AG09309 (cell line): Measurements from ENCODE around the gene ATP9B.

Source experiments
- DNase-seq: peaks from one replicate; pipeline ENCODE4 v3.0.0-alpha.2; 2010; ENCODE audit warnings: low read depth
- H3K4me3 ChIP-seq: 2 replicates; pipeline ENCODE4 v1.5.1; 2011; ENCODE audit warnings: mild to moderate bottlenecking, low read depth, low read length, moderate library complexity; ENCODE audit not compliant: control insufficient read depth
- TF ChIP-seq, protein P1 (sequence below): IDR thresholded peaks from 2 replicates; pipeline ENCODE4 v1.5.1; 2011; ENCODE audit warnings: mild to moderate bottlenecking, low read depth, low read length, inconsistent platforms; ENCODE audit not compliant: insufficient read depth, control insufficient read depth; ENCODE audit errors: missing control alignments

ATP9B gene

DNA sequence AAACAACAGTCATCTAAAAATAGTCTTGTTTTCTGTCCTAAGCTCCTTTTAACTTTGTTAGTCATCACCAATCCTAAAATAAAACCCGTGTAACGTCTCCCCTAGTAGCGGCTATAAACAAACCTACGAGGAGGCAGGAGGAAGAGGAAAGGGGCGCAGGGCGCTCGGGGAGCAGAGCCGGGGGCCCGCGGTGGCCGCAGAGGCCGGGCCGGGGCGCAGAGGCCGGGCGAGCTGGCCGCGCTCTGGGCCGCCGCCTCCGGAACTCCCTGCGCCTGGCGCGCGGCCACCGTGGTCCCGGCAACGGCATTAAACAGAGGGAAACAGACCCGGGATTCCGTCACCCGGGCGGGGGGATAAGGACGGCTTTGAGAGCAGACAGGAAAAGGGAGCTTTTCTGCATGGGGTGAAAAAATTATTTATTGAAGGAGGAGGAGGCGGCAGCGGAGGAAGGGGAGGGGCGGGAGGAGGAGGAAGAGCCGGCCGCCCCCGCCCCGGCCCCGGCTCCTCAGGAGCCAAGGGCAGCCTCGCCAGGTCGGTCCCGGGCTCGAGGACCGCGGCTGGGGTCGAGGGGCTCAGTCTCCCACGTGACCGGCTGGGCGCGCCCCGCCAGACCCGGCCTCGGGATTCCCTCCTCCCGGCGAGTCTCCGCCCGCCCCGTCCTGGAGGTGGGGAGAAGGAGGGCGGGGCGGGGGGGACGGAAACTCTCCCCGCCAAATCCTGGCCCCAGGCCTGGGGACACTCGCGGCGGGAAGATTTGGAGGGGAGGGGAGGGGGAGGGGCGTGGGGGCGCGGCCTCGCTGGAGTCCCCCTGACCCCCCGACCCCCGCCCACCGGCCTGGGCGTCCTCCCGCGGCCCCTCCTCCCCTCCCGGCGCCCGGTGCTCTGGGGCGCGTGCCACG, 324.7 kb downstream of the ATP9B start:
- no peak for DNase-seq
- TF ChIP-seq, protein P1, sequence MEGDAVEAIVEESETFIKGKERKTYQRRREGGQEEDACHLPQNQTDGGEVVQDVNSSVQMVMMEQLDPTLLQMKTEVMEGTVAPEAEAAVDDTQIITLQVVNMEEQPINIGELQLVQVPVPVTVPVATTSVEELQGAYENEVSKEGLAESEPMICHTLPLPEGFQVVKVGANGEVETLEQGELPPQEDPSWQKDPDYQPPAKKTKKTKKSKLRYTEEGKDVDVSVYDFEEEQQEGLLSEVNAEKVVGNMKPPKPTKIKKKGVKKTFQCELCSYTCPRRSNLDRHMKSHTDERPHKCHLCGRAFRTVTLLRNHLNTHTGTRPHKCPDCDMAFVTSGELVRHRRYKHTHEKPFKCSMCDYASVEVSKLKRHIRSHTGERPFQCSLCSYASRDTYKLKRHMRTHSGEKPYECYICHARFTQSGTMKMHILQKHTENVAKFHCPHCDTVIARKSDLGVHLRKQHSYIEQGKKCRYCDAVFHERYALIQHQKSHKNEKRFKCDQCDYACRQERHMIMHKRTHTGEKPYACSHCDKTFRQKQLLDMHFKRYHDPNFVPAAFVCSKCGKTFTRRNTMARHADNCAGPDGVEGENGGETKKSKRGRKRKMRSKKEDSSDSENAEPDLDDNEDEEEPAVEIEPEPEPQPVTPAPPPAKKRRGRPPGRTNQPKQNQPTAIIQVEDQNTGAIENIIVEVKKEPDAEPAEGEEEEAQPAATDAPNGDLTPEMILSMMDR, result no peak
- H3K4me3 ChIP-seq, result peak overlapping the region; percentile 40

DNA sequence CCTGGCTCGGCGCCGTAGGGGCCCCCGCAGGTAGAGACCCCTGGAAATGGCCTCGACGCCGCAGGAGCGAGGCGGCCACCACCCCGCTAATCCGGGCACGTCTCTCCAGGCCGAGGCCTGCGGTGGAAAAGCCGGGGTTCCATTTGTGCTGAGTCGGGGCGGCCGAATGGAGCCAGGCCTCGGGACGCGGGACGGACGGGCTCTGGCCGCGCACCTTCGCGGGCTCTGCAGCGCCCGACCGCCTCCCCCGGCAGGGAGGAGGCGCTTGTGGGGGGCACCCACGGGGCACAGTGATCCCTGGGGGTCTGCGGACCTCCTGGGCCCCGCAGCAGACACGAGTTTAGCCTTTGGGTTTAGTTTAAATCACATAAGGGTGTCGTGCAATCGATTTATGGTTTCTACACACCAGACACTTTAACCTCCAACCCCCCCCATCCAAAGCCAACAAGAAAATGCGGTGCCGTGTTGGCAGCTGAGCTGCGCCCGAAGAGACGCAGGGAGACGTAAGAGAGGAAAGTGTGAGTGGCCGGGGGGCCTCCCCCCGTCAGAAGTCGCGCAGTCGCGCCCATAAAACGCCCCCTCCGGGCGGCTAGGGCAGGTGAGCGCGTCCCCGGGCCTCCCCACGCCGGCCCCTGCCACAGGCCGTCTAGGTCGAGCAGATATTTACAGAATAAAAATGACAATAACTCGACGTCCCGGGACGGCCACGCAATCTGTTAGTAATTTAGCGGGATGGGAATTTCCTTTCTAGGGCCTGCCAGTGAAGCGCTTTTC, 325.5 kb downstream of the ATP9B start:
- TF ChIP-seq, protein P1, result no peak
- DNase-seq, result no peak
- H3K4me3 ChIP-seq, result peak overlapping the region; percentile 40

DNA sequence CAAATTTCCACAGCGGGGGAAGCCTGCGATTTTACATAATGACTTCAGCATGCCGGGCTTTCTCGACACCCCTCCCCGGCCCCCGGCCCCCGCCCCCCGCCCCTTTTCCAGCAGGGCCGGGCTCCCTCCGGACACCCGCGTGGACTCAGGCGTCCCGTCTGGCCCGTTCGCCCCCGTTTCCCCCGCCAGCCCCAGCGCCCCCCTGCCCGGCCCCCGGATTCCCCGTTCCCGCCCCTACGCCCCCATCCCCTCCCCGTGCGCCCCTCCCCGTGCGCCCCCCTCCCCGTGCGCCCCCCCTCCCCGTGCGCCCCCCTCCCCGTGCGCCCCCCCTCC, 326.1 kb downstream of the ATP9B start:
- no peak overlapping the region for H3K4me3 ChIP-seq
- no peak for DNase-seq
- TF ChIP-seq, protein P1, result no peak

DNA sequence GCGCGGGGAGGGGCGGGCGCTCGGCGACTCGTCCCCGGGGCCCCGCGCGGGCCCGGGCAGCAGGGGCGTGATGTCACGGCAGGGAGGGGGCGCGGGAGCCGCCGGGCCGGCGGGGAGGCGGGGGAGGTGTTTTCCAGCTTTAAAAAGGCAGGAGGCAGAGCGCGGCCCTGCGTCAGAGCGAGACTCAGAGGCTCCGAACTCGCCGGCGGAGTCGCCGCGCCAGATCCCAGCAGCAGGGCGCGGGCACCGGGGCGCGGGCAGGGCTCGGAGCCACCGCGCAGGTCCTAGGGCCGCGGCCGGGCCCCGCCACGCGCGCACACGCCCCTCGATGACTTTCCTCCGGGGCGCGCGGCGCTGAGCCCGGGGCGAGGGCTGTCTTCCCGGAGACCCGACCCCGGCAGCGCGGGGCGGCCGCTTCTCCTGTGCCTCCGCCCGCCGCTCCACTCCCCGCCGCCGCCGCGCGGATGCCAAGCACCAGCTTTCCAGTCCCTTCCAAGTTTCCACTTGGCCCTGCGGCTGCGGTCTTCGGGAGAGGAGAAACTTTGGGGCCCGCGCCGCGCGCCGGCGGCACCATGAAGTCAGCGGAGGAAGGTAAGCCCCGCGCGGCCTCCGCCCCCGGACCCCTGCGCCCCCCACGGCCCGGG, 326.7 kb downstream of the ATP9B start, which contains the start of gene NFATC1:
Gene NFATC1, plus strand, starts transcription at position 170 of the 644 bp plus-strand sequence. Its CDS starts 295 bp downstream, at position 465.
- TF ChIP-seq, protein P1, result no peak
- peak within 1 kb of the TSS; percentile 50 for H3K4me3 ChIP-seq
- DNase-seq, result no peak

DNA sequence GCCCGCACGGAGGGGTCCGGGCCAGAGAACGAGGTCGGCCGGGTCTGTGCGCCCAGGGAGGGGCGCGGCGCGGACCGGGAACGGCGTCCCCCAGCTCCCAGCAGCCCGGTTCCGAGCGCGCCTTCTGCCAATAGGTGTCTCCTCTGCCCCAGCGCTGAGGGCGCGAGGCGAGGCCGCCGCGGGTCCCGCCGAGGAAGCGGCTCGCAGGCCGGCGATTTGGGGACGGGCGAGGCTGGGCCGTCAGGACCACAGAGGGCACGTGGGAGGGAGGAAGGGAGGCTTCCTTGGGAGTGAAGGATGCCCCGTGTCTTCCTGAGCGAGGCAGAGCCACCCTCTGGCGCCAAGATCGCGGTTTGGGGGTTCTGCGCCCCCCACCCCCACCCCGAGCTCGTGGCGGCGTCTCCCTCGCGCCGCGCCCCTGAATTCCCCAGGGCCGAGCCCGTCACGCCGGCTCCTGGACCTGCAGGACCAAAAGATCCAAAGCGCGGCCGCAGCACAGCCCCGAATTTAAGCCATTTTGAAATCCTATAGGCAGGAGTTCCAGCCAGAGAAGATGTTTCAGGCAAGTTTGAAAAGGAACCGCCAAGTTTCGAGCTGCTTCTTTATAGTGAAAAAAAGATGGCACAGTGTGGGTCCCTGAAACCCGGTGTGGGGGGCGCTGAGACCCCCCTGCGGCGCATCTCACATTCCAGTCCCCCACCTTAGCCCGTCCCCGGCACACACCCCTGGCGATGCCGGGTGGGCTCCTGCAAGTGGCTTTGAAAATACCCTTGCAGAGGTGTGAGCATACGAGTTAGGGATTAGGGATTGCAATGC, 327.4 kb downstream of the ATP9B start:
- peak overlapping the region; percentile 50 for H3K4me3 ChIP-seq
- TF ChIP-seq, protein P1, result no peak
- DNase-seq, result no peak
